ENCODE measurements around the gene INPP5F.
"Not testable (repeated sequence)": the region's sequence is repeated elsewhere in the genome, so short reads cannot be mapped to it uniquely, and the experiment has no call there.

INPP5F gene

GRCh38 chr10:119776536-119776935 is 50.7 kb downstream of the INPP5F start:
- no peak for DNase-seq (ENCODE audit: low spot score)

GRCh38 chr10:119777686-119778085 is 51.8 kb downstream of the INPP5F start:
- no peak for DNase-seq (ENCODE audit: low spot score)

- DNase-seq (ENCODE audit: low spot score): no peak
Measured at GRCh38 chr10:119778776-119779445, 53.1 kb downstream of the INPP5F start.

- DNase-seq (ENCODE audit: low spot score): no peak
Measured at GRCh38 chr10:119780879-119781480, 55.1 kb downstream of the INPP5F start.

GRCh38 chr10:119781498-119781897 is 55.6 kb downstream of the INPP5F start:
- DNase-seq (ENCODE audit: low spot score): no peak

GRCh38 chr10:119782981-119783664 is 57.3 kb downstream of the INPP5F start:
- DNase-seq (ENCODE audit: low spot score): no peak

GRCh38 chr10:119783665-119784027 is 57.8 kb downstream of the INPP5F start:
- no peak for DNase-seq (ENCODE audit: low spot score)

GRCh38 chr10:119784340-119785067 is 58.7 kb downstream of the INPP5F start:
- no peak for DNase-seq (ENCODE audit: low spot score)

GRCh38 chr10:119786117-119786769 is 60.4 kb downstream of the INPP5F start:
- peak; percentile 40 for DNase-seq (ENCODE audit: low spot score)

GRCh38 chr10:119795101-119795500 is 69.3 kb downstream of the INPP5F start:
- not testable (repeated sequence) for DNase-seq (ENCODE audit: low spot score)

- DNase-seq (ENCODE audit: low spot score): no peak
Measured at GRCh38 chr10:119796039-119796438, 70.2 kb downstream of the INPP5F start.

- no peak for DNase-seq (ENCODE audit: low spot score)
Measured at GRCh38 chr10:119801176-119801575, 75.3 kb downstream of the INPP5F start.

- DNase-seq (ENCODE audit: low spot score): no peak
Measured at GRCh38 chr10:119801998-119802538, 76.2 kb downstream of the INPP5F start.

GRCh38 chr10:119803264-119803663 is 77.4 kb downstream of the INPP5F start:
- no peak for DNase-seq (ENCODE audit: low spot score)

- DNase-seq (ENCODE audit: low spot score): no peak
Measured at GRCh38 chr10:119805702-119806230, 79.9 kb downstream of the INPP5F start.

GRCh38 chr10:119806334-119807130 is 80.7 kb downstream of the INPP5F start:
- DNase-seq (ENCODE audit: low spot score): no peak

GRCh38 chr10:119807960-119808697 is 82.3 kb downstream of the INPP5F start:
- DNase-seq (ENCODE audit: low spot score): no peak

- DNase-seq (ENCODE audit: low spot score): no peak
Measured at GRCh38 chr10:119811122-119811521, 85.3 kb downstream of the INPP5F start.

- DNase-seq (ENCODE audit: low spot score): no peak
Measured at GRCh38 chr10:119812684-119813083, 86.8 kb downstream of the INPP5F start.

- DNase-seq (ENCODE audit: low spot score): no peak
Measured at GRCh38 chr10:119815671-119816070, 89.8 kb downstream of the INPP5F start.

Measured in globus pallidus (tissue), 1 donor.